K562 (cell line): ENCODE data around the gene TSPAN14. TPM values are rescaled to one million over a fixed set of nuclear protein-coding genes. Genes with fewer than 3 reads are reported as not detected.

Source experiments
- BDP1 ChIP-seq: IDR thresholded peaks from 3 replicates; pipeline ENCODE4 v1.6.1; 2011; ENCODE audit not compliant: insufficient read length, insufficient read depth
- CBX1 ChIP-seq: sonication (generic); IDR thresholded peaks from 2 replicates; pipeline ENCODE4 v1.6.1; 2016; ENCODE audit warnings: antibody characterized with exemption, low read depth, mild to moderate bottlenecking
- CHAMP1 ChIP-seq: fragments of 450-650 bp; IDR thresholded peaks from 2 replicates; pipeline ENCODE4 v1.6.1; 2016; ENCODE audit warnings: mild to moderate bottlenecking
- CREB1 ChIP-seq, 2 experiments: sonication (generic) in 1 of 2; formaldehyde crosslinking in 1 of 2; IDR thresholded peaks; 2 replicates each; pipeline versions ENCODE4 v1.6.1 to v1.8.0; 2012 to 2022; ENCODE audit warnings: inconsistent platforms in 1 of 2, mild to moderate bottlenecking in 1 of 2, missing genetic modification reagents in 1 of 2, moderate library complexity in 1 of 2
- CREB3 ChIP-seq: fragments of 450-650 bp; conservative IDR thresholded peaks from 2 replicates; pipeline ENCODE4 v1.6.1; 2016; ENCODE audit warnings: missing genetic modification characterization, low read depth, mild to moderate bottlenecking, missing compliant biosample characterization, moderate library complexity
- CSDE1 ChIP-seq, 2 experiments: fragments of 450-650 bp; IDR thresholded peaks; 2 replicates each; pipeline ENCODE4 v1.6.1; 2016; ENCODE audit warnings: mild to moderate bottlenecking in 1 of 2
- CTBP1 ChIP-seq: fragments of 450-650 bp; IDR thresholded peaks from 2 replicates; pipeline ENCODE4 v1.6.1; 2016; ENCODE audit warnings: borderline replicate concordance
- HDAC3 ChIP-seq: fragments of 450-650 bp; IDR thresholded peaks from 2 replicates; pipeline ENCODE4 v1.6.1; 2018; ENCODE audit warnings: borderline replicate concordance, mild to moderate bottlenecking, moderate library complexity; ENCODE audit not compliant: partially characterized antibody
- HEY1 ChIP-seq: fragments of 250-450 bp; sonication (Bioruptor Pico); IDR thresholded peaks from 2 replicates; pipeline ENCODE4 v1.5.0; 2020; ENCODE audit warnings: mild to moderate bottlenecking, moderate library complexity, borderline replicate concordance
- HNRNPL ChIP-seq: fragments of 200-400 bp; formaldehyde crosslinking; IDR thresholded peaks from 2 replicates; pipeline ENCODE4 v1.6.1; 2017; ENCODE audit warnings: low read depth, mild to moderate bottlenecking, low read length
- KLF1 ChIP-seq: fragments of 450-650 bp; IDR thresholded peaks from 2 replicates; pipeline ENCODE4 v1.6.1; 2016; ENCODE audit warnings: missing genetic modification characterization, missing compliant biosample characterization
- MECOM ChIP-seq: fragments of 250-450 bp; sonication (Bioruptor Pico); IDR thresholded peaks from 2 replicates; pipeline ENCODE4 v1.8.0; 2022; ENCODE audit warnings: inconsistent platforms
- NR3C1 ChIP-seq: sonication (generic); formaldehyde crosslinking; IDR thresholded peaks from 2 replicates; pipeline ENCODE4 v1.8.1; 2022; ENCODE audit warnings: missing genetic modification reagents
- NRF1 ChIP-seq, 2 experiments: fragments of 450-650 bp; IDR thresholded peaks in 1 of 2; conservative IDR thresholded peaks in 1 of 2; 2 replicates each; pipeline ENCODE4 v1.6.1; 2014; ENCODE audit warnings: mild to moderate bottlenecking in 2 of 2
- POLR2AphosphoS2 ChIP-seq: IDR thresholded peaks from 2 replicates; pipeline ENCODE4 v1.6.1; 2012; ENCODE audit warnings: low read length, improper control_type of control experiment
- RFX5 ChIP-seq: IDR thresholded peaks from 2 replicates; pipeline ENCODE4 v1.6.1; 2011; ENCODE audit warnings: low read depth, mild to moderate bottlenecking, improper control_type of control experiment, low read length
- SLC30A9 ChIP-seq: fragments of 250-450 bp; sonication (Bioruptor Pico); IDR thresholded peaks from 2 replicates; pipeline ENCODE4 v1.8.0; 2022; ENCODE audit warnings: mild to moderate bottlenecking, moderate library complexity
- SRF ChIP-seq, 2 experiments: fragments of 250-450, 450-650 bp in 1 of 2; sonication (Bioruptor Pico) in 1 of 2; sonication (generic) in 1 of 2; formaldehyde crosslinking; IDR thresholded peaks; 2 replicates each; pipeline versions ENCODE4 v1.5.0 to v1.5.1; 2020 to 2022; ENCODE audit warnings: mild to moderate bottlenecking in 1 of 2, missing genetic modification reagents in 1 of 2
- TCF15 ChIP-seq: fragments of 250-450 bp; sonication (Bioruptor Pico); IDR thresholded peaks from 2 replicates; pipeline ENCODE4 v1.8.0; 2022; ENCODE audit warnings: moderate library complexity, mild to moderate bottlenecking, inconsistent platforms
- TFAM ChIP-seq: fragments of 250-450 bp; sonication (Bioruptor Pico); conservative IDR thresholded peaks from 2 replicates; pipeline ENCODE4 v1.5.0; 2021; ENCODE audit warnings: mild to moderate bottlenecking, moderate library complexity
- YBX1 ChIP-seq: fragments of 450-650 bp; IDR thresholded peaks from 2 replicates; pipeline ENCODE4 v1.7.1; 2016; ENCODE audit warnings: mild to moderate bottlenecking
- ZBTB1 ChIP-seq: sonication (generic); formaldehyde crosslinking; IDR thresholded peaks from 2 replicates; pipeline ENCODE4 v1.8.1; 2023; ENCODE audit warnings: missing genetic modification reagents, low read depth, mild to moderate bottlenecking, borderline replicate concordance
- ZFPM2 ChIP-seq: fragments of 250-450 bp; sonication (Bioruptor Pico); IDR thresholded peaks from 2 replicates; pipeline ENCODE4 v1.5.1; 2022; ENCODE audit warnings: mild to moderate bottlenecking
- ZKSCAN8 ChIP-seq: fragments of 200-800 bp; sonication (Bioruptor generic); IDR thresholded peaks from 2 replicates; pipeline ENCODE4 v1.6.1; 2016; ENCODE audit warnings: missing genetic modification characterization, missing compliant biosample characterization
- ZNF121 ChIP-seq: sonication (generic); formaldehyde crosslinking; conservative IDR thresholded peaks from 2 replicates; pipeline ENCODE4 v1.8.0; 2022; ENCODE audit warnings: missing genetic modification reagents
- ZNF3 ChIP-seq: fragments of 250-450 bp; sonication (Bioruptor Pico); IDR thresholded peaks from 2 replicates; pipeline ENCODE4 v1.5.0; 2021; ENCODE audit warnings: mild to moderate bottlenecking, moderate library complexity
- ZNF780A ChIP-seq: fragments of 250-450 bp; sonication (Bioruptor Pico); IDR thresholded peaks from 2 replicates; pipeline ENCODE4 v1.5.0; 2021; ENCODE audit warnings: mild to moderate bottlenecking
- ZSCAN32 ChIP-seq: fragments of 450-650 bp; formaldehyde crosslinking; IDR thresholded peaks from 2 replicates; pipeline ENCODE4 v1.4.0; 2020; ENCODE audit warnings: mild to moderate bottlenecking, moderate library complexity
- polyA plus RNA-seq, 8 experiments: library from polyadenylated mRNA; depleted of rRNA in 4 of 8; stranded (reverse) in 5 of 8; unstranded in 3 of 8; fragments of >200 nt; fragmentation: Nextera tagmentation in 2 of 8; fragmentation: Illumina TruSeq in 1 of 8; extraction: Ambion mirVana in 2 of 8; extraction: Trizol in 1 of 8; gene quantifications; 2 replicates each; pipeline versions ENCODE4 v1.2.1 to v1.2.3, GENCODE V29; 2011 to 2014; ENCODE audit warnings: inconsistent platforms in 1 of 8, missing spikeins in 1 of 8
- total RNA-seq, 7 experiments: library from RNA; depleted of rRNA in 6 of 7; stranded (reverse); fragments of >200 nt in 6 of 7; fragmentation: Illumina TruSeq in 2 of 7; extraction: Trizol in 2 of 7; gene quantifications; 2 replicates each; pipeline versions ENCODE4 v1.2.1 to v1.2.3, GENCODE V29; 2011 to 2021; ENCODE audit warnings: low replicate concordance in 1 of 7

TSPAN14 gene
- total and polyA plus RNA-seq, 9 of the 15 experiments (the other 6 are each of a cell fraction or from before 2014, with no cell fraction given), result 5.8 to 92.9 (median 23.3) TPM

- TF ChIP-seq TCF15 (CRISPR knock-in tag) (no peak), CREB1 (IDR thresholded peaks at IDR 0.05) (no peak; the same call in 1 of the 2 replicates), CREB1 (CRISPR knock-in tag; IDR thresholded peaks at IDR 0.05) (no peak; the same call in 1 of the 2 replicates), YBX1 (no peak), NRF1 (conservative IDR thresholded peaks at IDR 0.05 in 1 of 2, IDR thresholded peaks at IDR 0.05 in 1 of 2) (peak; percentile 90 to 91; a peak in 3 of 4 replicates), CHAMP1 (no peak), HEY1 (no peak), KLF1 (tag) (no peak), BDP1 (no peak), CREB3 (tag) (no peak), MECOM (CRISPR knock-in tag) (no peak), ZFPM2 (CRISPR knock-in tag) (no peak), POLR2AphosphoS2 (no peak), ZKSCAN8 (no peak), NR3C1 (CRISPR knock-in tag) (no peak), CSDE1 (IDR thresholded peaks at IDR 0.05) (no peak), CTBP1 (peak; percentile 45), RFX5 (no peak), CBX1 (no peak; the same call in 1 of the 2 replicates), ZNF780A (CRISPR knock-in tag) (no peak), HDAC3 (no peak), ZSCAN32 (CRISPR knock-in tag) (no peak), ZNF121 (CRISPR knock-in tag) (no peak), SRF (CRISPR knock-in tag; IDR thresholded peaks at IDR 0.05) (no peak), HNRNPL (no peak), SLC30A9 (CRISPR knock-in tag) (no peak), ZNF3 (CRISPR knock-in tag) (no peak), TFAM (CRISPR knock-in tag) (no peak), ZBTB1 (no peak)
Observed at GRCh38 chr10:80453842-80454512, at the start of gene TSPAN14 (continued).
